Transverse colon (tissue), 4 donors: ENCODE results near the gene PNRC2.

ENCODE experiments used
- CTCF ChIP-seq, 5 experiments: fragments of 200-600 bp in 3 of 5; fragments of 450-650 bp in 2 of 5; sonication (generic) in 3 of 5; IDR thresholded peaks; 1 replicate in 2 of 5; 2 replicates in 3 of 5; pipeline ENCODE4 v1.5.1; 2016 to 2017; ENCODE audit warnings: antibody characterized with exemption in 5 of 5, inconsistent platforms in 3 of 5, mild to moderate bottlenecking in 2 of 5, moderate library complexity in 1 of 5
- POLR2AphosphoS5 ChIP-seq, 3 donors: sonication (generic); formaldehyde crosslinking; IDR thresholded peaks; one replicate each; pipeline ENCODE4 v1.6.1; 2016; ENCODE audit warnings: antibody characterized with exemption in 3 of 3

DNA sequence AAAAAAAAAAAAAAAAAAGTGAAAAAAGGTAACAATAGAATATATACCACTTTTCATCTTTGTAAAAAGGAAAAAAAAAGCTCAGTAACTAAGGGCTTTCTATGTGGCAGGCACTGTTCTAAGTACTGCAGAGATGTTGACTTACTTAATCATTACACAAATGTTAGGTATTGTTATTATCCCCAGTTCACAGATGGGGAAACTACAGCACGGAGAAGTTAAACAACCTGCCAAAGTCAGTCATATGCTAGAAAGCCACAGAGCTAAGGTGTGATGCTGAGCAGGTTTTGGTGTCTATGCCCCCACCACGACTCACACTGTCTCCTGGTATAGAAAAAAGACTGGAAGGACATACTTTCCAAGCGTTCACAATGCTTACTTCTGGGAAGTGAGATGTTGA lies 6.6 kb upstream of the PNRC2 start:
- TF ChIP-seq CTCF (IDR thresholded peaks at IDR 0.05), result no peak
- TF ChIP-seq POLR2AphosphoS5 (IDR thresholded peaks at IDR 0.05), result no peak
